Activated CD8-positive, alpha-beta memory T cell treated with anti-CD3 and anti-CD28 coated beads, Interleukin-2, amount 50 U/mL, for 4 hours (primary cell): ENCODE measurements around the gene PPCDC.

ENCODE experiments used
- DNase-seq: peaks from one replicate; pipeline ENCODE4 v3.0.0-alpha.2; 2020

PPCDC gene

DNA sequence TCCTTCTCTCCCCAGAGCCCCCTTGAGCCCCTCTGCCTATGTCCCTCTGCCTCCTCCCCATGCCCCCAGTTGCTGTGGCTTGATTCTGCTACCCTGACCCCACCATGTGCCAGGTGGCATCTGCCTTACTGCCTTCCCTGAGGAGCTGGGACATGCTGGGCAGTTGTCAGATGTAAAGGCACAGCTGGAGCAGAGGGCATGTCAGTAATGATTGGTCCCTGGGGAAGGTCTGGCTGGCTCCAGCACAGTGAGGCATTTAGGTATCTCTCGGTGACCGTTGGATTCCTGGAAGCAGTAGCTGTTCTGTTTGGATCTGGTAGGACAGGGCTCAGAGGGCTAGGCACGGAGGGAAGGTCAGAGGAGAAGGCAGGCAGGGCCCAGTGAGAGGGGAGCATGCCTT is 3.5 kb upstream of the PPCDC start:
- DNase-seq = no peak

DNA sequence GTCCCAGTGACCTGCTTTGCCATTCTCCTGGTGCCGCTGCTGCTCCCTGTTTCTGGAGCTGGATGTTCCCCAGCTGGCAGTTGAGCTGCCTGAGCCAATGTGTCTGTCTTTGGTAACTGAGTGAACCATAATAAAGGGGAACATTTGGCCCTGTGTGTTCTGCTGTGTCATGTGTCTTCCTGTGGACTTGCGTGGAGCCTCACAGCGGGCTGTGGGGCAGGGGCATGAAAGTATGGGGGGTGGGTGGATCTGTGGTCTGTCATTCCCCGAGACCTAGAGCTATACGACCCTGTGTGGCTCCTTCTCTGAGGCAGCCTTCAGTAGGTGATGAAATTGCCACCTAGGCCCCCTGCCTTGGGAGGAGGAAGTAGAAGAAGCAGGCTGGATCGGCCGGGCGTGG is 2.0 kb upstream of the PPCDC start:
- no peak for DNase-seq

DNA sequence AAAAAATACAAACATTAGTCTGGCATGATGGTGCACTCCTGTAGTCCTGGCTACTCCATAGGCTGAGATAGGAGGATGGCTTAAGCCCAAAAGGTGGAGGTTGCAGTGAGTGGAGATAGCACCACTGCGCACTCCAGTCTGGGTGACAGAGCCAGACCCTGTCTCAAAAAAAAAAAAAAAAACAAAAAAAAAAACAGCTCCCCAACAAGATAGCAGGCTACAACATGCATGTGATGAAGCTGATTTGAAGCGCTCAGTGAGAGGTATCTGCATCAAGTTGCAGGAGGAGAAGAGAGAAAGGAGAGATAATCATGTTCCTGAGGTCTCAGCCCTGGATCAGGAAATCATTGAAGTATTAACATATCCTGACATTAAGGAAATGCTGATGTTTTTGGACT is 608 bp upstream of the PPCDC start:
- no peak for DNase-seq

DNA sequence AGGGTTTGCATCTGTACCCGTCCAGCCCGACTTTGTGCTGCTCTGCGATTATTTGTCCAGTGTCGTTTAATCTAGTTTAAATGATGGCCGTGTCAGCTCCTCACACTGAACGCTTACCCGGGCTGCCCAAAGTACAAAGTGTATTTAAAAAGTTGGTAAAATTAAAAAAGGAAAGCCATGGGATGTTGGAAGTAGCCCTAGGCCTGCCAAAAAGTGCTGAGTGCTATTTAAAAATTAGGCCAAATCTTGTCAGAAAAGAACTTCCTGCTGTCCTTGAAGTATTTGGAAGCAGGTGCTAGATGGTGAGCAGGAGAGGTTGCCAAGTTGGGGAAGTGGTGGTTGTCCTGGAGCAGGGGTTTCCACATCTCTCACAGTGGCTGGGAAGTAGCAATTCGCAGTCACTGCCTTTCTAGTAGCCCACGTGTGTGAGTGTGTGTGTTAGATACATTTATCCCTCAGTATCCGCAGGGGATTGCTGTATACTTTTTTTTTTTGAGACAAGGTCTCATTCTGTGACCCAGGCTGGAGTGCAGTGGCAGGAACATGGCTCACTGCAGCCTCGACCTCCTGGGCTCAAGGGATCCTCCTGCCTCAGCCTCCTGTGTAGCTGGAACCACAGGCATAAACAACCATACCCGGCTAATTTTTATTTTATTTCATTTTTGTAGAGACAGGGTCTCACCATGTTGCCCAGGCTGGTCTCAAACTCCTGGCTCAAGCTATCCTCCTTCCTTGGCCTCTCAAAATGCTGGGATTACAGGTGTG is 664 bp downstream of the PPCDC start:
- DNase-seq = no peak

DNA sequence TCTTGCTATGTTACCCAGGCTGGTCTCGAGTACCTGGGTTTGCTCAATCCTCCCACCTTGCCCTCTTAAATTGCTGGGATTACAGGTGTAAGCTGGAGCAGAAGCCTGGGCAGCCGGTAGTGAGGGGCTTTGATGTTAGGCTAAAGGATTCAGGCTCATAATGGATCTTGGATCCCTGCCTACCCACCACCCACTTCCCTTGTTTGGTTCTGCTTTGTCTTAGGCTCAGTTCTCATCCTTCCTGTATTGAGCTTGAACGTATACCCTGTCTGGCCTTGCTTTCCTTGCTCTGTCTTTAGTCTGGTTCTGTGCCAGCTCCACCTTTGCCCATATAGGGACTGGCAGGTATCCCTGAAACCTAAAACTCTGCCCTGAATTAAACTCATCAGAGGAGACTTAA is 1.7 kb downstream of the PPCDC start:
- DNase-seq = no peak

DNA sequence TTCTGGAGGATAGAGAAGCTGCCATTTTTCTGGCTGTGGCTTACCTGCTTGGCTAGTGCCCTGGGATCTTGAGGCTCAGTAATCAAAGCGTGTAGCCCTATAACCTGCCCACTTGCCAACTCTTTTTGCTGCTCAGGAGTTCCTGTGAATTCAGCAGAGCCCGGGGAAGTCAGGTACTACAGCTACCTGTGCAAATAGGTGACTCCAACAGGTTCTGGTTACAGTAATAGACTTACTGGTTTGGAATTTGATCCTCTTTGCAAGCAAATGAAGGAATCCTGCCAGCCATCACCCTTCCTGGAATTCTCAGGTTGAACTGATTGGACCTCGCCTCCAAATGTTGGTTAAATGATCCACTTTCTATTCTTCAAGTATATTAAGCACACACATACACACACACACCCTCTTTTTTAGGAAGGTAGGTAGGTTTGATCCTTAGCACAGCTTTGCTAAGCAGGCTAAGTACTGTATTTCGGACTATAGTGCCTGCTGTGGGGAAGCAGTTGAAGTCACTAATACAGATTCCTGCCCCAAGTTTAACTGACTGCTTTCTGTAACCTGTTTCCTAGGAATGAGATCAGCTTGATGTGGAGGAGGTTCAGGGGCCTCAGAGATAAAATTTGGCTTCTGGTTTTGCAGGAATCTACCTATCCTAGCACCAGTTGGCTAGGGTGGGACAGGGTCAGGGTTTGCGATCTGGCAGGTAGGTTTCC is 2.3 kb downstream of the PPCDC start:
- no peak for DNase-seq

DNA sequence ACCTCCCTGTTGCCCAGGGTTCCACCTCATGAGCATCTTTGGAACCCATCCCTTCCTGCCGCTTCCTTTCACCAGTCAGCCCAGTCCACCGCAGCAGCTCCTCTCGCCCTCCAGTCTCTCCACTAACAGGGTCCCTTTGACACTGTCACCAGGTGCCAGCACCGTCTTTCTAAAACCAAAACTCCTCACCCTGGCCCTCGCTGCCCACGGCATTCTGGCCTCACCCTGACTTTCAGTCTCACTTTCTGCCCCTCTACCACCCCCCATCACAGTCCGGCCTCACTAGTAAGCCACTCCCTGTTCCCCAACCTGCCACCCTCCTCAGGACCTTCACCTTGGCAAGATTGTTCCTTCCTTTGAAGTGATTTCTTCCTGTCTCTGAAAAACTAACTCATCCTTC is 4.2 kb downstream of the PPCDC start:
- DNase-seq = no peak

DNA sequence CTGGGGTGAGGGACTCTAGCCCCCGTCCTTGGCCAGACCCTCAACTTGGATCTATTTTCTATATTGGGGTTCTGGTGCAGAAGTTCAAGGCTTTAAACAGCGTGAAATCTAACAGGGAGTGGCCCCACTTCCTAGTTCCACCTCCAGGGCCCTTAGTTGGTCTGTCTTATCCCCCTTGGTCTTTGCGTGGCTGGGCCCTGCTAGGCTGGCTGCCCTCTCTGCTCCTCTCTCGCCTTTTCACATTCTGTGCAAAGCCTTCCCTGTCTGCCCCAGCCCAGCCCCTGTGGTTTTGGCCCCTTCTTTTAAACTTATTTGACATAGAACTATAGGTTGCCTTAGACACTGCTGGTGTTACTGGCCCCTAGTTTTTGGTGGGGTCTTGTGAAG is 5.6 kb downstream of the PPCDC start:
- no peak for DNase-seq

DNA sequence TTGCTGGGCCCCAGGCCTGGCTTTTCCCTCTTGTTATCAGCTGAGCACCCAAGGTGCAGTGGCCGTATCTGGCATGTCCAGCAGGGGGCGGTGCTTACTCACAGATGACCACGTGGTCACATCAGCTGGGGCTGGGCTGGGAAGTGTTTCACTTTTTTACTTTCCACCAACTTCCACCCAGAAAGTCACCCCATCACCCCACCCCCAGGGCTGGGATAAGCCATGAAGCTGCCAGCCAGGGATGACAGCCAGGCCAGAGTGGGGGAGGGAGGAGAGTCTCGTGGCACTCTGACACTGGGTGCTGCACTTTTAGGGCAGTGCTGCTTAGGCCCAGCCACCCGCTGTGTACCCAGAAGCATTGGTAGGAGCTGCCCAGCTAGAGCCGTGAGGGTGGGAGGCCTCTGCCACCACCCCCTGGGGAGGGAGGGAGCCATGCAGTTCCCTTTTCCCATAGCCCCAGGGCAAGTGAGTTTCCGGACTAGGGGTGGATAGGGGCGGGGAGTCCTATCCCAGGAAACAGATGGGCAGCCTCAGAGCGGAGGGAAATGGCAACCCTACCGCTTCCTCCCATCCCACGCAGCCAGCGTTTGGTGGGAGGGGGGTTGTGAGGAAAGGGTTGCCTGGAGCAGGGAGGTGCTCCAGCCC is 6.1 kb downstream of the PPCDC start:
- DNase-seq = peak; percentile 91

DNA sequence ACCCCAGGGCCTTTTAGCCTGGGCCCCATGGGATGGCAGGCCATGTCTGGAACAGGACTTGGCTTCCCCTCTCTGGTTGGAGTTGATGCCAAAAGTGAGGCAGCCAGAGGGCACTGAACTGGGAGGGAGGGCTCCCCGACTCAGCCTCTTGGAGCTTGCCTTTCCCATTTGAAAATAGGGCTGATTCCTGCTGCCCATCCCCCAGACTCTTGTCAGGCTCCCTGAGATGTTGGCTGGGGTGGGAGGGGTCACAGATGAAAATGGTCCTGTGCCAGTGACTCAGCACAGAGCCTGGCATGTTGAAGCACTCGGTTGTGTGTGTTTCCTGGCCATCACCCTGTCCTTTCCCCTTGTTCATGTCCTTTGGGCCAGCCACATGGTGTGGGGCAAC is 6.6 kb downstream of the PPCDC start:
- no peak for DNase-seq

DNA sequence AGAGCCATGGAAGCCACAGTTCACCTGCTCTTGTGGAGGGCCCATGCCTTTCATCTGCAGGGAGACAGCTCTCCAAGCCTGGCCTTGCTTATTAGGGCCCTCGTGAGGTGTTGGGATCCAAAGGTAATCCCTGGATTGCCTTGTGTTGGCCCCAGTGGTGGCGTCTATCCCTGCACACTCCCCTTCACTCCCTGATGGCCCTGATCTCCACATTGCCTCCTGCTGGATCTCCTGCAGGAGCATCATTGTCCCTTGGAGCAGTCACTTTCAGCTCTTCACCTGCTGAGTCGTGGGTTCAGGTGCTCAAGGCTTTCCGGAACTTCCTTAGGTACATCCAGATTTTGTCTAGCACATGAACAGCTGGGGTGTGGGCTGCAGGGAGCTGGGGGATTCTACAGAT is 7.0 kb downstream of the PPCDC start:
- no peak for DNase-seq

DNA sequence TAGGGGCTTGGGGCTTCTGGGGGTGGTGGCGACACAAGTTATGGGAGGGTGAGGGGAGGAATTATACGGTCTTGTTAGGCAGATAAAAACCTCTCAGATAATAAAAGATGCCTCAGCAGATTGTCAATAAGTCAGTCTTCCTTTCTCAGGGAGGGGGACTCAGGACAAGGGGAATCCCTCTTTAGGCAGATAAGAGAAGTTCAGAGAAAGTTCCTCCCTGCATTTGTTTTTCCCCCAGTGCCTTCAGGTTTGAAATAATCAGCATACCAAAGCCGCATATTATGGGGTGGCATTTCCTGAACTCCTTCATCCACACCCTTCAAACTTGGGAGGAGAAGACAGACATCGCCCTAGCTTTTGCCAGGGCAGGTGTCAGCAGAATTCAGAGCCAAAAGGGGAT is 8.5 kb downstream of the PPCDC start:
- no peak for DNase-seq

DNA sequence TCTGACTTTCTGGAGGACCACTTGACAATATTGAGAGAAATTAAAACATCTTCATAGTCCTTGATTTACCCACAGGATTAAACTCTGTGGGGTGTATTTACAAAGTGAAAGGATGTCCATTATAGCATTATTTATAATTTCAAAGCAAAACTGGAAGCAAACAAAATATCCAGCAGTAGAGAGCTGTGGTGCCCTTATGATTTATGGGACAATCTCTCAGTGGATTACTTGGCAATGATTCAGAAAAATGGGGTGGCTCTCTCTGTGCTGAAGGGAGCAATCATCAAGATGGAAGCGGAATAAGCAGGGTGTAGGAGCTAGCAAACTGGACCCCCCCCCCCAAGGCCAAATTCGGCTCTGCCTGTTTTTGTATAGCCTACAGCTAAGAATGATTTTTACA is 9.0 kb downstream of the PPCDC start:
- DNase-seq = no peak

DNA sequence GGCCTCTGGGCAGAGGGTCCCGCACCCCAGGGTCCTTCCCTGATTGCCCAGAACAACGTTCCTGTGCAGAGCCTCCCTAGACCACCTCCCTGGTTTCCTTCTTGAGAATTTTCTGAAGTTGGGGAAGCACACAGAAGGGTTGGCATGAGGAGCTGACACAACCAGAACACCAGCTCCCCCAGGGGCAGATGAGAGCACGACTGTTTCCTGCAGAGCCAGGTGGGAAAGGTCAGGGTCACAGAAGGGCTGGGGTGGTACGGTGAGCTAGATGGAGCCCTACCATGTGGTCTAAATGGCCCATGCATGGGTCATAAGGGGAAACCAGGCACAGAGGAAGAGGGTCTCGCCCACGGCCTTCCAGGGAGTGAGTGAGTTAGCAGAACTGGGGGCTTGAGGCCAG is 10.4 kb downstream of the PPCDC start:
- no peak for DNase-seq

DNA sequence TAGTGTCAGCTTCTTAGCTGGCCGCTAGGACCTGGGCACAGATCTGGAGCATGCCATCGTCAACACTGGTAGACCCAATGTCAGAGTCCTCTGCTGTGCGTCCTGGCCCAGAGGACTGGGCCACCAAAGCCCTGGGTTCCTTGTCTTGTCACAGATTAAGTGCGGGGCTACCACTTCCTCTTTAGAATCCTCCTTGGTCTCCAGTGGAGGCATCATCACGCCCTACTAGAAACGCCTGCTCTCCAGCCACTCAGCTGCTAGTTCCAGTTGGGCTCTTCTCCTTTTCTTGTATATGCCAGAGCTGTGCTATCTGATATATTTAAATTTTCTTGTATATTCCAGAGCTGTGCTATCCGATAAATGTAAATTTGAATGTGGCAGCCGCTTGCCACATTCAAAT is 11.2 kb downstream of the PPCDC start:
- DNase-seq = no peak

DNA sequence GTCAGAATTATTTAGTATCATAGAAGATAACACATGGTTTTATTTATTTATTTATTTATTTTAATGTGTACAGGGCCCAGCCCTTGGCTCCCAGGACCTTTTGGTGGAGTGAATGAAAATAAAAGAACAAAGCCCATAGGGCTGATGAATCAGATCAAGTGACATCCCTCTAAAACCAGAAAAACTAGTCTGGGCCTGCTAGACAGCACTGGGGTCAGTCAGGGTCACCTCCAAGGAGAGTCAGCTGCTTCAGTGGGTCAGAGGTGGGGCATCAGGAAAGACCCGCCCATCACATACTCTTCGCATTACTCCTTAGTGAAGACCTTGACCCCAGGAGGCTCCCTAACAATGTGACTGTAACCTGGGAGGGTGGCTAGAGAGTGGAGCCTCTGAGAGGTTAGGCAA is 12.8 kb downstream of the PPCDC start:
- no peak for DNase-seq

DNA sequence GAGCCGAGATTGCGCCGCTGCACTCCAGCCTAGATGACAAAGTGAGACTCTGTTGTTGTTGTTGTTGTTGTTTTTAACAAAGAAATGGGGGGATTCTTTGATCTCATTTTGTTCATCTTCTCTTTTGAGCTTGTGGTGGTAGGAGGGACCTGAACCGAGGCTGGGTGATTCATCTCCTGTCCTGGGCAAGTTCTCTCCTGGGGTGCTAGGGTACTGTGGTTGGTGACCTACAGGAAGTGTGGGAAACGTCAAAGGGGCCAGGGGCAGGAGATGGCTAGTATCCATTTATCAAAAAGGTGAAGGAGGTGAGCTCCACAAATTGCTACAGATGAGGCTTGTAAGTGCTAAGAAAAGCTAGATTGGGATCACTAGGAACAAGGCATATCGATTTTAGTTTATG is 14.3 kb downstream of the PPCDC start:
- DNase-seq = no peak

DNA sequence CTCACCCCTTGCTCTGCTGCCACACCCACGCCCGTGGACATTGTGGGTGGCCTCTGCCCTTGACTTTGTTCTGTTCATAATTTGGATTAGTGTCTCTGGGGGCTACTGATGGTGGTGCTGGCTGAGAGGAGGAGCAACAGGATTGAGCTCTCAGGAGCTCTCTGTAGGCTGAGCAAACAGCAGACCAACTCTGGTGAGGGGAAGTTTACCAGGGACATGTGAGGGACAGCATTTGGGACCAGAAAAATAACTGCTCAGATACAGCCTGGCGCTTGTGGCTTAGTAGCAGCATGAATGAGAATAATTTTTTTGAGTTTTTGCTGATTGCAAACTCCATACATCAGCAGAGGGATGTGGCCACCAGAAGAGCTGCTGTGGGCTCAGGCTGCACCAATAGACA is 14.8 kb downstream of the PPCDC start:
- no peak for DNase-seq

DNA sequence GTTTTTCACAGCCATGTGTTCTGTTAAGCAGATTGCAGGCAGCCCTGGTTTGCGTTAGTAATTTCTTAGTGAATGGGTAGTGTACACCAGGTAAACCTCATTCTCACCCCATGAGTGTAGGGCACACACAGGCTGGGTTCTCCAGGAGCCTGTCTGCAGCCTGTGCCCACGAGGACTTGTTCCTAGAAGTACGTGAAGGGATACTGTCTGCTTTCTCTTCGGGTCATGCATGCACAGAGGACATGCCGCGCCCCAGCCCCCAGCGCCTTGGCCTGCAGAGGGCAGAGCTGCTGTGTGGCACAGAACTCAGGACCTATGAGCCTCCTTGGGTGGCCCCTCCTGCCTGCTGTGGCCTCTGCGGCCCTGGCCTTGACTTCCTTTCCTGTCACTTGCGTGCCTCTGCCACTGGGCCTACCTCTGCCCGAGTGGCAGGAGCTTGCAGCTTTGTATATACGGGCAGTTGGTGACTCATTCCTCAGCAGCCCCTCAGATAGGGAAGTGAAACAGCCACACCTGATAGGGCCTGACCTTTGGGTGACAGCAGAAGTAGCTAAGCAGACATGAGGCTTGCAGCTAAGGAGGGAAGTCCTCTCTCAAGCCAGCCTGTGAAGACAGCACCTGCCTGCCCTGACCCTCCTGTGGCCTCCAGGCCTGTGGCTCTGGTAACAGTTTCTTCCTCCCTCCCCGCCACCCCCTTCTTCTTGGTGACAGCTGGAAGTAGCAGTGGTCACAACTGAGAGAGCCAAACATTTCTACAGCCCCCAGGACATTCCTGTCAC is 19.5 kb downstream of the PPCDC start:
- peak; percentile 45 for DNase-seq

DNA sequence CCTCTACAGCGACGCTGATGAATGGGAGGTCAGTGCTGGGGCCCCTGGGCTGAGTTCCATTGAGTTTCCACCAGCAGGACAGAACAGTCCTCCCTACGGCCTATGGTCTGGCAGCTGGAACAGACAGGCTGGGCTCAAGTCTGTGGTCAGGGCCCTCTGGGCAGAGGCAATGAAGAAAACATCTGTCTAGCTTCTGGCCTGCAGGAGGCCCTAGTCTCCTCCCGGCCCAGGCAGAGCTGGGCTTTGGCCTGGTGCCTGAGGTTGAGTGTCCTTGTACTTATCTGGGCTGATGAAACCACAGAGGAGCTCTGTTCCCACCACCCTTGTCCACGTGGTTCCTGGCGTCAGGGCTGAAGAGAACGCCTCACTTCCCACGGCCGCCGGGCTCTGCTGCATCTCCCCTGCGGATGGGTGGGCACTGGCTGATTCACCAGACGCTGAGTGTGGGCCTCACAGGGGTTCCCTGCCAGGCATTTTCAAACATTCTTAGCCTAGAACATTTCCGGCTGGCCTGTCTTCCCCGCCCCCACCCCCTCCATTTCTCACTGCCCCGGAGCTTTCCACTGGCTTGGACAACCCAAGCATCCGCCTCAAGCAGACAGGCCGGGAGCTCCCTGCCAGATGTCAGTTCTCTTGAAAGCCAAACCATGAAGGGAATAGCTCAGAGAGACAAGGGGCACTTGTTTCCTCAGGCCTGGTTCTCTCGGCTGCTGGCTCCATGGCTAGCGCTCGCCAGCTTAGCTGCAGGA is 20.3 kb downstream of the PPCDC start:
- no peak for DNase-seq

DNA sequence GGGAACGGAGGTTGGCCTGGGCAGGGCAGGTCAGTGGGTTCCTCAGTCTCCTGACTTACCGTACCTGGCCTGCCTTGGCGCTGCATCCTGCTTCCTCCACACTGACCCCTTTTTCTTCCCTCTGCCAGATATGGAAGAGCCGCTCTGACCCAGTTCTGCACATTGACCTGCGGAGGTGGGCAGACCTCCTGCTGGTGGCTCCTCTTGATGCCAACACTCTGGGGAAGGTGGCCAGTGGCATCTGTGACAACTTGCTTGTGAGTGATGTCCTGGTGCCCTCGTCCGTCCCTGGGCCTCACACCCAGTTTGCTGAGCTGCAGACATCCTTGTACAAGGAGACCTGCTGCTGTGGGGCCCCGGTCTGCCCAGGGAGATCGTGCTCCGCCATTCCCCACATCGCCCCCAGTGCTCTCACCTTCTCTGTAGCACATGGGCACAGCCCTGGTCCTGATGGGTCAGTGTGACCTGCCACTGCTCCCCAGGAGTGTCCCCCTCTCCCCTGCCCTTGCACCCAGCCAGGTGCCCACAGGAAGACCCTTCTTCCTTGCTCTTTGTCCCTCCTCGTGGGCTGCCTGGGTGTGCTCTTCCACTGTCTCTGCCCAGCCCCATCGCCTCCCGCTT is 21.0 kb downstream of the PPCDC start:
- DNase-seq = no peak

DNA sequence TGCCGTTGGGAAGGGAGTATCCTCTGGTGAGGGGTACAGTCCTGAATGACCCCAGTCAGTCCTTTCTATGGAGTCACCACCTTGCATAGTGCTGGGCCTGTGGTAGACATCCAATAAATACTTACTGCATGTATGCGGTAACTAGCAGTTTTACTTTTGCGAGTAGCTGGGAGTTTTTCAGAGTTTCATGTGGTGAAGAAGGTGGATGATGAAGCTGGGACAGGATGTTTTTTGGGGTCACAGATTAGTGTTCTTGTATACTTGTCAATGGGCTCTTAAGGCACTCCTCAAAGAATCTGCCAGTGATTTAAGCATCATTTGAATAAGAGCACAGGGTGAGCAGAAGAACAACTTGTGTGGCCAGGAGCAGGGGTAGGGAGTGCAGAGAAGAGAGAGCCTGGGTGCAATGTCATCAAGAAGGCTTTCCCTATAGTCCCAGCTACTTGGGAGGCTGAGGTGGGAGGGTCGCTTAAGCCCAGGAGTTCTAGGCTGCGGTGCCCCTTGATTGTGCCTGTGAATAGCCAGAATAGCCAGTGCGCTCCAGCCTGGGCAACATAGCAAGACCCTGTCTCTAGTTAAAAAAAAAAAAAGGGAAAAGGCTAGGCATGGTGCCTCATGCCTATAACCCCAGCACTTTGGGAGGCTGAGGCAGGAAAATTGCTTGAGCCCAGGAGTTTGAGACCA is 22.1 kb downstream of the PPCDC start:
- no peak for DNase-seq
